Glomerular endothelial cell (primary cell): ENCODE measurements around the gene SLCO3A1. TPM values are rescaled to one million over a fixed set of nuclear protein-coding genes. Genes with fewer than 3 reads are reported as not detected.
"Not testable (repeated sequence)": the region's sequence is repeated elsewhere in the genome, so short reads cannot be mapped to it uniquely, and the experiment has no call there.

Source experiments
- DNase-seq: peaks from one replicate; pipeline ENCODE4 v3.0.0-alpha.2; 2011; ENCODE audit warnings: low read depth, low spot score; ENCODE audit errors: extremely low read depth
- total RNA-seq: library from RNA; depleted of rRNA; stranded (reverse); fragments of >200 nt; gene quantifications from 2 replicates; pipeline ENCODE4 v1.2.3, GENCODE V29; 2015

The SLCO3A1 gene
- total RNA-seq, 1 donor from 2014 or later, result 7.0 TPM

GRCh38 chr15:91956026-91956723 lies 102.7 kb downstream of the SLCO3A1 start:
- no peak for DNase-seq

DNA sequence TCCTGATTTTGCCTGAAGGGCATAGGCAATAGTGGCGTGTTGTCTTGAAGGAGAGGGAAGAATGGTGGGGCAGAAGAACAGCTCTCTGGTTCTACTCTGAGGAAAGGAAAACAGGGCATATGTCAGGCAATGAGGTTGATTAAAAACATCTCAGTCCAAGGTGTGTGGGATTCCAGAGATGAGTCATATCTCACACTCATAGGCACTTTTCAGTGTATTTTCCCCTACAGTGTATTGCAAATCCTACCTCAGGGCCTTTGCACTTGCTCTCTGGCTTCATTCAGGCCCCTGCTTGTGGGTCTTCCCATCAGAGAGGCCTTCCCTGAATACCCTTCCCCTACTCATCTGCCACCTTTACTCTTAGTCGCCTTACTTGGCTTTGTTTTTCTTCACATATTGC lies 107.8 kb downstream of the SLCO3A1 start:
- DNase-seq, result no peak

DNA sequence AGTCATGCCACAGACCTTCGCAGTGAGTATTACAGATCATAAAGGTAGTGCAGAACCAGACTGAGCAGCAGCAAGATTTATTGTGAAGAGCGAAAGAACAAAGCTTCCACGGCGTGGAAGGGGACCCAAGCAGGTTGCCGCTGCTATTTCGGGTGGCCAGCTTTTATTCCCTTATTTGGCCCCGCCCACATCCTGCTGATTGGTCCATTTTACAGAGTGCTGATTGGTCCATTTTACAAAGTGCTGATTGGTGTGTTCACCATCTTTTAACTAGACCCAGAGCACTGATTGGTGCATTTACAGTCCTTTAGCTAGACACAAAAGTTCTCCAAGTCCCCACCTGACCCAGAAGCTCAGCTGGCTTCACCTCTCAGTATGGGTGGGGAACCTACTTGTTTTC lies 110.2 kb downstream of the SLCO3A1 start:
- DNase-seq, result not testable (repeated sequence)

DNA sequence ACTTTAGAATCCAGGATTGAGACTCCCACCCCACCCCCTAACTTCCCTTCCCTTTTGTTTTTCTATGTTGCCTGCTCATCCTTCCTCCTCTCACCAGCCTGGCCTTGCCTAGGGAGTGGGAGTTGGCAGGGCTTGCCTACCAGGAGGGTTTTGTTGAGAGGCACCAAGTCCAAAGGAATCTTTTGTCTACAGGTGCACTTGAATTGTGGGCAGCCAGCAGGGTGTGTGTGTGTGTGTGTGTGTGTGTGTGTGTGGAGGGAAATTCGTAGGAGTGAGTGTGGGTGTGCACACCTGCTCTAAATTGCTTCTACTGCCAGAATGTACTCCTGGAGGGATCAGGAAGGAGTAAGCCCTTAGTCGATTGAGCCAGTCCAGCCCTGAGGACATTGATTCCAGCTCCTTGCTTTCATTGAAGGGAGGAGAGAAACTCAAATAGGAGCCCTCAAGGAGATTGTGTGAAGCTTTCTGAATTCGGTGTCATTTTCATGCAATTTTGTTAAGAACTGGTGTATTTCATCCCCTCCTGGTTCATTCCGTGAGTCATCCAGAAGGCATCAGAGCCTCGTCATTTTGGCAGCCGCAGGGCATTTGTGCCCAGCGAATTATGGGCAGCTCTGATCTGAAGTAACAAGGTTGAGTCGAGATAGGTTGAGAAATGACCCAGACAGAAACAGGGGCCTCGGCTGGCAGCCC lies 112.1 kb downstream of the SLCO3A1 start:
- no peak for DNase-seq

GRCh38 chr15:91966194-91966552 lies 112.7 kb downstream of the SLCO3A1 start:
- DNase-seq, result no peak

DNA sequence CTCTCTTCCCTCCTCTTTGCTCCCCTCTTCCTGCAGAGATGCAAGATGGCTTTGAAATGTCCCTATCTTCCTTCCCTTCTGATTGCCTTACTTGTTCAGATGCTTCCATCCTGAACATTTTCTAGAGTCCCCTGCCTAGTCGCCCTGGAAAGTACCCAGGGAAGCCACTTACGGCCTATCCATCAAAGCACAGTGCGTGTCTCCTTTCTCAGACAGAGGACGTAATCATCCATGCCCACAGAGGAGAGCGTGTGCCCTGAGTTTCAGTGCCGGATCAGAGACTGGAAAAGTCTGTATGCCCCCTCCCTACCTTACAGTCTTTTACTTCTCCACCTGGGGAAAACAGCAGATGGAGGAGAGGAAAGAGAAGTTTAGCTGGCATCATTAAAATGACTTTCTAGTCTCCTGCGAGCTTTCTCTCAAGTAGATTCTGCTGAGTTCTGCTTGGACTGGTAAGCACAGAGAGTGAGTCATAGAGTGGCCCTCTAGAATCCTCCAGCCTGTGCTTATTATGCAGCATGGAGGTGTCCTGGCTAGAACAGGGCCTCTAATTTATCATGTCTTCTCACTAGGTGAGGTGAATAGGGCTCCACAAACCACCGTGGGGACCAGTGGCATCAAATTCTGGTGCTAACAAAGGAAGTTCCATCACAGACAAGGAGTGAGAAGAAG lies 114.6 kb downstream of the SLCO3A1 start:
- no peak for DNase-seq

DNA sequence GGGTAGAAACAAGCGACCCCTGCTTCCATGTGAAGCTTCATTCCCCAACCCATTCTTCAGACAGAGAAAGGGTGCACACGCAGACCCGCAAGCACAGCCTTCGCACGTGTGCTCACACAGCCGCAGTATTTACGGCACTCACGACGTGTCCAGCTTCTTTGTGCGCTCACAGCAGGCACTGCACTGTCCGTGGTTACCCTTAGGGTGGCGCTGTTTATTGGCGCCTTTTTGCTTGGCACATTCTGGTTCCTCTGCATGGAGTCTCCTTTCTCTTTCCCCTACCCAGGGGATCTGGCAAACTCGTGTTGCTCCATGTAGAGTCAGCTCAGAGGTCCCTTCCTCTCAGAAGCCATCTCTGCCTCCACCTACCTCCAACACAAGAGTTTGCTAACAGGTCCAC lies 115.1 kb downstream of the SLCO3A1 start:
- DNase-seq, result no peak

DNA sequence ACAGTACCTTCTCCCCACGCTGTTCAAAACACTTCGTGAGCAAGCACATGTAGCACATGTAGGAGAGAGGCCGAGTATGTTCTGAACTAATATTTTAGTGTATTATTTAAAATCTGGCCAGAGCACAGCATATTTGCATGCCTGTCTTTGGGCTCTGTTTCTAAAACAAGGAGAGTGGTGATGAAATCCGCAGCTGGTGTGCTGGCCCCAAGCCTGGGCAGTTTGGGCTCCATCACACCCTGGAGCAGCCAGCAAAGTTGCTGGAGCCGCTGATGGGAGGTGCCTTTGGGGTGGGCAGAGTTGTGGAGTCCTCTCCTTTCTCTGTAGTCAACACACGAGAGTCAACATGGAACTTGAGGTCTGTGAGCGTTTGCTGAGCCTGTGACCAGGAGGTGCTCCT lies 116.6 kb downstream of the SLCO3A1 start:
- DNase-seq, result no peak

- DNase-seq, result no peak
Measured at GRCh38 chr15:91973481-91973880, 120.0 kb downstream of the SLCO3A1 start.

DNA sequence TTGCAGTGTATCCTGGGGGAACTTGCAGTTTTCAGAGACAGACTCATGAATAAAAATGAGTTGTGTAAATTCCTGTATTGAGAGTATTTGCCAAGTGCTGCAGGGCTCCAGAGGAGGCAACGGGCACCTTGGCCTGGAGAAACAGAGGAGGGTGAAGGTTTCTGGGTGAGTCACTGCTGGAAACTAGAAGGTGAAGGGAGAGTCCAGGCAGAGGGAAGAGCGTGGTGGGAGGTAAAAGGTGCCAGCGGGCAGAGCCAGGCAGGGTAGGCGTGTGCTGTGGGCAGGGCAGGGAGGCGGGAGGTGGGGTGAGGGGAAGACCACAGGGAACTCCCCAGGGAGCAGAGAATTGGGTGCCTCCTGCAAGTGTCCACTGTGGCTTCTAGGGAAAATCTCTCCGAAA lies 120.8 kb downstream of the SLCO3A1 start:
- no peak for DNase-seq

DNA sequence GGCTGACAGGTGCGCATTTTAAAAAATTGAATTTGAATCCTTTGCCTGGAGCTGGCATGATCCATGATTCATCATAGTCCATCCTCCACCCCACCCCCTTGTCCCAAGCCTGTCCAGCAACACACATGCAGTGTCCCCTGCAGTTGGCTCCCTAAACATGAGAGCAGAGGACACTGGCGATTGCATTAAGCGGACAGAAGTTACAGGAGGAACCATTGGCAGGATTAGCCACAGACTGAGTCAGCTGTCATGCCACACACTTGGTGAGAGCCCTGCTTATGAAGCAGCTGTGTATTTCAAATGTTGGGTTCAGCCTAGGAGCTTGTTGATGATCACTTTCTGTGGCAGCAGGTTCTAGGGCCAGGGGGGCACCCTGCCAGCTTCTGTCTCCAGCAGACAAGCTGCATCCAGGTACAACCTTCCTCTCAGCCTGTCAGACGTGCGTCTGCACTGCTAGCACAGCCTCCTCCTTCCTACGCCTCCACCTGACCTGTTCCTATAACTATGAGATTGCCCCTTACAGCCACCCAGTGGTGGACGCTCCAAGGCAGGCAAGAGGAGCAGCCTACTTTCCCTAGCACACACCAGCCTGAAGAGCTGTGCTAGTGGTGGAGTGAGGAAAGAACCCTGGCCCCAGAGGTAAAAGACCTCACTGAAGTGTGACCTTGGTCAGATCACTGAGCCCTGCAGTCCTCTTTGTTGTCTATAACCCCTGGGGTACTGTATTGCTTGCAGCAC lies 121.9 kb downstream of the SLCO3A1 start:
- DNase-seq, result no peak

- no peak for DNase-seq
Measured at GRCh38 chr15:91976966-91977365, 123.5 kb downstream of the SLCO3A1 start.

DNA sequence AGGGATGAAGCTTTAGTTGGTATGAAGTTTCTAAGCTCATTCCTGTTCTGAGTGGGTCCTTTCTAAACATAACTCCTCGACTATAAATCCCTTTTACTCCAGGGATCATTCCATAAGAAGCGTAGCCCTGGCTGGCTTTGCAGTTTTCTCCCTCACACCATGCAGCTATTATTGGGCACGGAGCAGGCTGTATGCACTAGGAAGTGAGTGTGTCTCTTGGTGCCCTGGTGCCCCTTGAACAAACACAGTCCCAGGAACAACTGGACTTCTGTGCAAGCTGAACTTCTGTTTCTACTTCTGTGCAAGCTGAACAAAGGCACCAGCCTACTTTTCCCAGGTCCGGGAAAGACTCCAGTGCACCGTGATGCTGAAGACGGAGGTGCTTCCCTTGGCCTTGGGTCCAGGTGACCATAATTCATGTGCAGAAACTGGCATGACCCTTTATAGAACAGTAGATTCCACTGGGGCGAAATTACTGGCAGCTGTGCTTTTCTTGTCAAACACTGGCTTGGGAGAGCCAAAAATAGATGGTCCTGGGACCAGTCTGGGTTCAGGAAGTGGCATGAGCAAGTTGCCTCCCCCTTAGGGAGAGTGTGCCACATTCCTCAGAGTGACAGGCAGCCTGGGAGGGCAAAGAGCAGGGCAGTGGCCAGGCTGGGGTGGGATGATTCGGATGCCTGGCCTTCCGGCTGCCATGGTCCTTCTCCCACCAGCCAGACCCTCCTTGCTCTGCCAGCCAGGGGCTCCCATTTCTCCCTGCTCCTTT lies 127.2 kb downstream of the SLCO3A1 start:
- no peak for DNase-seq

- DNase-seq, result no peak
Measured at GRCh38 chr15:91981821-91982800, 128.6 kb downstream of the SLCO3A1 start.

GRCh38 chr15:91983729-91984340 lies 130.3 kb downstream of the SLCO3A1 start:
- DNase-seq, result no peak

GRCh38 chr15:91985297-91985696 lies 131.8 kb downstream of the SLCO3A1 start:
- DNase-seq, result no peak

DNA sequence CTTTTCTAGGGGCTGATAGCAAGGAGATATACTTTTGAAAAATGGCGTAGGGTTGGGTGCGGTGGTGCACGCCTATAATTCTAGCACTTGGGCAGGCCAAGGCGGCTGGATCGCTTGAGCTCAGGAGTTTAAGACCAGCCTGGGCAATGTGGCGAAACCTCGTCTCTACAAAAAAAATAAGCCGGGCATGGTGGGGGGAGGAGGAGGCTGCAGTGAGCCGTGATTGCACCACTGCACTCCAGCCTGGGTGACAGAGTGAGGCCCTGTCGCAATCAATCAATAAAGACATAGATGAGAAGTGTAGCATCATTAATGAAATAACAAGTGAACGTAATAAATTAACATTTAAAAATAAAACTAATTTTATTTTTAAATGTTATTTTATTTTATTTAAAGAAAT lies 134.6 kb downstream of the SLCO3A1 start:
- no peak for DNase-seq

DNA sequence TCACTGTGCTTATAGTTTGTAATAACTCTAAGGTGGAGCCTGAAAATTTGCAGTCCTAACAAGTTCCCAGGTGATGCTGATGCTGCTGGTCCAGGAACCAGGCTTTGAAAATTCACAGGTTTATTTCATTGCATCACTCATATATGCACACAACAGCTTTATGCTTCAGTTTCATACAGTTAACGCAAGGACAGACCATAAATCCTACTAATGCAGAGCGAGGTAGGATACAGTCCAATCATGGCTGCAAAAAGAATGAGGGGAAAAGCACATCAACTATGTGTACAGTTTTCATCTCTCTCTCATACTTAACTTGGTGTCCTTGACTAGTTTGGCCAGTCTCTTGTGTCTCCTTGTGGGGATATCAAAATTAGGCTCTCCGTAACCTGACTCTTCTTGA lies 135.1 kb downstream of the SLCO3A1 start:
- no peak for DNase-seq

DNA sequence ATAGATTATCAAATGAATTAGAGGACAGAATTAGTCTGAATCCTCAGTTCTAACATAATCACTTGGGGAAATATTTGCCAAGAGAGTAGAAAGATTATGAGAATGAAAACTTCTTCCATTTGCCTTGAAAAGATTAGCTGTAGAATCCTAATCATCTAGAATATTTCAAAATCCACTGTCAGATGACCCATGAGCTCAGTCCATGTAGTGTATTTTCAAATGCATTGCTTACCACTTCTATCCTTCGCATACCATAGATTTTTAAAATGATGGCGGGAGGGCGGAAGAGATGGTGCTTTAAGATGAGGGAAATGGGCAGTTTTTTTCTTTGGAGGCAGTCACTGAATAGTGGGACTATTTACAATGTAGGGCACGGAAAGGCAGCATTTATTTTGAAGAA lies 136.3 kb downstream of the SLCO3A1 start:
- DNase-seq, result no peak
